Effector memory CD4-positive, alpha-beta T cell (primary cell): Measurements from ENCODE around the gene FARP1.

Source experiments
- DNase-seq, 3 donors: peaks; one replicate each; pipeline ENCODE4 v3.0.0-alpha.2; 2020
- H3K27ac ChIP-seq: 2 replicates; pipeline ENCODE4 v1.7.0; 2013; ENCODE audit warnings: mild to moderate bottlenecking, low read length, moderate library complexity; ENCODE audit not compliant: insufficient read depth, poor library complexity, severe bottlenecking
- H3K27me3 ChIP-seq: replicated peaks from 2 replicates; pipeline ENCODE4 v1.7.0; 2013; ENCODE audit warnings: mild to moderate bottlenecking, low read length; ENCODE audit not compliant: insufficient read depth, control insufficient read depth, poor library complexity, severe bottlenecking
- H3K36me3 ChIP-seq: 2 replicates; pipeline ENCODE4 v1.7.0; 2013; ENCODE audit warnings: mild to moderate bottlenecking, low read length, moderate library complexity; ENCODE audit not compliant: control insufficient read depth, insufficient read depth
- H3K4me1 ChIP-seq: 2 replicates; pipeline ENCODE4 v1.7.0; 2013; ENCODE audit warnings: low read length, mild to moderate bottlenecking; ENCODE audit not compliant: control insufficient read depth, insufficient read depth, poor library complexity, severe bottlenecking
- H3K4me3 ChIP-seq: 2 replicates; pipeline ENCODE4 v1.7.0; 2013; ENCODE audit warnings: low read length, low read depth, mild to moderate bottlenecking; ENCODE audit not compliant: insufficient read depth, poor library complexity, severe bottlenecking
- H3K9me3 ChIP-seq: 2 replicates; pipeline ENCODE4 v1.7.0; 2013; ENCODE audit warnings: mild to moderate bottlenecking, low read length, moderate library complexity; ENCODE audit not compliant: control insufficient read depth

The FARP1 gene

GRCh38 chr13:98155475-98156109 lies 12.7 kb downstream of the FARP1 start:
- Histone ChIP-seq H3K27me3 (no peaks in the 10 kb centered on the region), H3K9me3 (no peaks in the 10 kb centered on the region), H3K4me1 (no peaks in the 10 kb centered on the region), H3K4me3 (no peak overlapping the region), H3K36me3 (no peaks in the 10 kb centered on the region), H3K27ac (no peak overlapping the region)
- no peak for DNase-seq

- Histone ChIP-seq H3K4me1 (no peaks in the 10 kb centered on the region), H3K9me3 (no peaks in the 10 kb centered on the region), H3K27ac (no peak overlapping the region), H3K36me3 (no peaks in the 10 kb centered on the region), H3K4me3 (no peak overlapping the region), H3K27me3 (no peaks in the 10 kb centered on the region)
- no peak for DNase-seq
Measured at GRCh38 chr13:98156259-98156658, 13.4 kb downstream of the FARP1 start.

- DNase-seq = no peak
- no peak overlapping the region for H3K4me3 ChIP-seq
- H3K27me3 ChIP-seq = no peaks in the 10 kb centered on the region
- no peak overlapping the region for H3K27ac ChIP-seq
- no peaks in the 10 kb centered on the region for H3K36me3 ChIP-seq
- H3K4me1 ChIP-seq = no peaks in the 10 kb centered on the region
- H3K9me3 ChIP-seq = no peaks in the 10 kb centered on the region
Measured at GRCh38 chr13:98157188-98157587, 14.3 kb downstream of the FARP1 start.

- Histone ChIP-seq H3K27me3 (no peaks in the 10 kb centered on the region), H3K36me3 (no peaks in the 10 kb centered on the region), H3K4me3 (no peak overlapping the region), H3K4me1 (no peaks in the 10 kb centered on the region), H3K9me3 (no peaks in the 10 kb centered on the region), H3K27ac (no peak overlapping the region)
- no peak for DNase-seq
Measured at GRCh38 chr13:98157609-98158008, 14.7 kb downstream of the FARP1 start.

GRCh38 chr13:98158172-98158899 lies 15.4 kb downstream of the FARP1 start:
- Histone ChIP-seq H3K27me3 (no peaks in the 10 kb centered on the region), H3K4me3 (no peak overlapping the region), H3K9me3 (no peaks in the 10 kb centered on the region), H3K4me1 (no peaks in the 10 kb centered on the region), H3K27ac (no peak overlapping the region), H3K36me3 (no peaks in the 10 kb centered on the region)
- DNase-seq = no peak

- Histone ChIP-seq H3K4me1 (no peaks in the 10 kb centered on the region), H3K9me3 (no peaks in the 10 kb centered on the region), H3K27me3 (no peaks in the 10 kb centered on the region), H3K4me3 (no peak overlapping the region), H3K36me3 (no peaks in the 10 kb centered on the region), H3K27ac (no peak overlapping the region)
- DNase-seq = no peak
Measured at GRCh38 chr13:98162935-98163334, 20.0 kb downstream of the FARP1 start.

- no peak overlapping the region for H3K4me3 ChIP-seq
- H3K4me1 ChIP-seq = no peaks in the 10 kb centered on the region
- DNase-seq = no peak
- H3K27ac ChIP-seq = no peak overlapping the region
- no peaks in the 10 kb centered on the region for H3K27me3 ChIP-seq
- no peaks in the 10 kb centered on the region for H3K9me3 ChIP-seq
- no peaks in the 10 kb centered on the region for H3K36me3 ChIP-seq
Measured at GRCh38 chr13:98169331-98169730, 26.4 kb downstream of the FARP1 start.

- Histone ChIP-seq H3K27ac (no peak overlapping the region), H3K4me1 (no peaks in the 10 kb centered on the region), H3K4me3 (no peak overlapping the region), H3K9me3 (no peaks in the 10 kb centered on the region), H3K36me3 (no peaks in the 10 kb centered on the region), H3K27me3 (no peaks in the 10 kb centered on the region)
- no peak for DNase-seq
Measured at GRCh38 chr13:98171900-98172589, 29.2 kb downstream of the FARP1 start.

GRCh38 chr13:98172590-98173422 lies 29.9 kb downstream of the FARP1 start:
- H3K4me1 ChIP-seq = no peaks in the 10 kb centered on the region
- no peaks in the 10 kb centered on the region for H3K36me3 ChIP-seq
- no peak overlapping the region for H3K27ac ChIP-seq
- H3K9me3 ChIP-seq = no peaks in the 10 kb centered on the region
- no peak overlapping the region for H3K4me3 ChIP-seq
- DNase-seq = no peak
- H3K27me3 ChIP-seq = no peaks in the 10 kb centered on the region
